Measurements from ENCODE around the gene ANO10. TPM values are rescaled to one million over a fixed set of nuclear protein-coding genes. Genes with fewer than 3 reads are reported as not detected.

The ANO10 gene
- total RNA-seq, 1 experiment from 2014 or later, result 15.0 TPM

DNA sequence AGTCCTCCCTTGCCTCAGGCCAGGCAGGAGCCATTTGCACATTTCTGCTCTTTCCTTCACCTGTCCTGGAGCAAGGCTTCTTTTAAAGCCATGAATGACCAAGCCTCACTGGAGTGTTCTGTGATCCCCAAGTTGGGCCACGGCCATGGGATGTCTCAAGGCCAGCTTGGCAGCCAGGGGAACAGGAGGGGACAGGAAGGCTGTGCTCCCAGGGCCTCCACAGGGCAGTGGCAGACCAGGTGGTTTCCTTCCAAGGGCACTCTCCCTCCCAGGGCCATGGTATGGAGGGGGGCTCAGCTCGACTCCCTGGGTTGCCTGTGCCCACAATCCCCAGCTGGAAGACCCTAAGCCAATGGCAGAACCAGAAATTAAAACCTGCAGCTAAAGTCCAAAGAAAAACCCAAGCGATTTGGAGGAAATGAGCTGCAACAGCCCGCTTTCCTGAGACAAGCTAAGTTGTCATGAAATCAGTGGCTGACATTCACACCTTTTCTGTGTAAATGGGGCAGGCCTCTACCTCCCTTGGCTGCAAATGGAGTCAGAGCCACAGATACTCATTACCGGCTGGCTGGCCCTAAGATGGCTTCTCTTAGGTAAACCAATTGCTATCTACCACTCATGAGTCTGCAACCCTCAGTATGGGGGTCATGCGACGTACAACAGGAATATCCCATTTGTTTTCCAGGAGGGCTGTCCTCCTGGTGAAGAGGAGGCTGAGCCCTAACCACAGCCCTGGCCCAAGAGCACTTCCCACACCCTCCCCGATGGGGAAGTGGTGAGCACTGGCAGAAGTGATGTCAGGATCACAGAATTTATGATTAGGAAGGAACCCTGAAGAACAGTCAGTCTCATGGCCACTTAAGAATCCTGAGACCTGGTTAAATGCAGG is 252.2 kb downstream of the ANO10 start:
- Mint-ChIP-seq H3K4me1 (ENCODE audit: insufficient read depth, unreplicated experiment) (no peaks in the 10 kb centered on the region), H3K36me3 (ENCODE audit: insufficient read depth, unreplicated experiment) (no peaks in the 10 kb centered on the region), H3K27ac (ENCODE audit: low read depth, unreplicated experiment) (no peak overlapping the region), H3K27me3 (ENCODE audit: insufficient read depth, unreplicated experiment) (no peaks in the 10 kb centered on the region), H3K9me3 (ENCODE audit: unreplicated experiment) (no peaks in the 10 kb centered on the region), H3K4me3 (ENCODE audit: unreplicated experiment) (no peak overlapping the region)
- ChIA-PET CTCF (no interaction called here), POLR2A (no interaction called here)
- no TSS peak for BruUV-seq (replicated peaks)
- TF ChIP-seq, protein P1, sequence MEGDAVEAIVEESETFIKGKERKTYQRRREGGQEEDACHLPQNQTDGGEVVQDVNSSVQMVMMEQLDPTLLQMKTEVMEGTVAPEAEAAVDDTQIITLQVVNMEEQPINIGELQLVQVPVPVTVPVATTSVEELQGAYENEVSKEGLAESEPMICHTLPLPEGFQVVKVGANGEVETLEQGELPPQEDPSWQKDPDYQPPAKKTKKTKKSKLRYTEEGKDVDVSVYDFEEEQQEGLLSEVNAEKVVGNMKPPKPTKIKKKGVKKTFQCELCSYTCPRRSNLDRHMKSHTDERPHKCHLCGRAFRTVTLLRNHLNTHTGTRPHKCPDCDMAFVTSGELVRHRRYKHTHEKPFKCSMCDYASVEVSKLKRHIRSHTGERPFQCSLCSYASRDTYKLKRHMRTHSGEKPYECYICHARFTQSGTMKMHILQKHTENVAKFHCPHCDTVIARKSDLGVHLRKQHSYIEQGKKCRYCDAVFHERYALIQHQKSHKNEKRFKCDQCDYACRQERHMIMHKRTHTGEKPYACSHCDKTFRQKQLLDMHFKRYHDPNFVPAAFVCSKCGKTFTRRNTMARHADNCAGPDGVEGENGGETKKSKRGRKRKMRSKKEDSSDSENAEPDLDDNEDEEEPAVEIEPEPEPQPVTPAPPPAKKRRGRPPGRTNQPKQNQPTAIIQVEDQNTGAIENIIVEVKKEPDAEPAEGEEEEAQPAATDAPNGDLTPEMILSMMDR (IDR thresholded peaks at IDR 0.05; ENCODE audit: unreplicated experiment), result no peak
- no peak for DNase-seq (ENCODE audit: unreplicated experiment)
- intact Hi-C loops (cut with micrococcal nuclease), result loop anchor here (10.0 kb wide), 1 partner anchor 125 kb away; no protein-coding TSS in a partner anchor

DNA sequence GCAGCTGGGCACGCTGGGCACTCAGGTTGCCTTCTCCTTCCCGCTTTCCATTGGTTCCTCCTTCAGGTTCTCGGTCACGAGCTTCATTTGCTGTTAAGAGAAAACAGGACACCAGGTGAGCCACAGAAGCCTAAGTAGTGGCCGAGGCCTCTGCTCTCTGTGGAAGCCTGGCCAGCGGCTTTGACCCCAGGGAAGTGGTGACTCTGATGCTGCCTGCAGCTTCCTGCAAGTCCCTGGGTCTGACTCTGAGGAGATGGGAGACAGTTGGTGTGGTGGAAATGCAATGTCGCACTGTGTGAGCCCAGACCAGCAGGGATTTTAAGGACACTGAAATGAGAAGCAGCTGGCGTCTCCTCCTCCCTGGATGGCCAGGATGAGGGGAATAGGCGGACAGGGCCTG is 254.9 kb downstream of the ANO10 start:
- Mint-ChIP-seq H3K27ac (ENCODE audit: low read depth, unreplicated experiment) (no peak overlapping the region), H3K4me1 (ENCODE audit: insufficient read depth, unreplicated experiment) (no peaks in the 10 kb centered on the region), H3K9me3 (ENCODE audit: unreplicated experiment) (no peaks in the 10 kb centered on the region), H3K27me3 (ENCODE audit: insufficient read depth, unreplicated experiment) (no peaks in the 10 kb centered on the region), H3K4me3 (ENCODE audit: unreplicated experiment) (no peak overlapping the region), H3K36me3 (ENCODE audit: insufficient read depth, unreplicated experiment) (no peaks in the 10 kb centered on the region)
- ChIA-PET CTCF (no interaction called here), POLR2A (no interaction called here)
- BruUV-seq (replicated peaks), result no TSS peak
- no peak for DNase-seq (ENCODE audit: unreplicated experiment)
- intact Hi-C loops (cut with micrococcal nuclease), result no loop called here
- TF ChIP-seq, protein P1 (IDR thresholded peaks at IDR 0.05; ENCODE audit: unreplicated experiment), result no peak

DNA sequence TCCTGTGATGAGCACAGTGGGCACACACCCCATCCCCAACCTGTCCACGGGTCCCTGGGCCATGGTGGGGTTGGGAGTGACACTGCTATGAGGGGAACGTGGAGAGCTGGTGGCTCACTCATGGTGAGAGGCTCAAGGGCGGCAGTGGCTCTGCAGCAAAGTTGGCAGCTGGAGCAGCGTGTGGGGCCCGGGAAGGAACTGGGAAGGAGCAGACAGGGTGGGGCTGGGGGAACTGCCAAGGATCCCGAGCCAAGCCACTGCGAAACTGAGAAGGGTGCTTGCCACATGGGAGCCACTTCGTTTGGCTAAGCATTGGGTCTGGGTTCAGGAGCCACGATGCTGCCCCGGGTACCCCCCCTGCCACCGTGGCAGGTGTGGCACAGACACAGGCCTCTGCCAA is 255.3 kb downstream of the ANO10 start:
- intact Hi-C loops (cut with micrococcal nuclease), result no loop called here
- POLR2A ChIA-PET, result no interaction called here
- Mint-ChIP-seq H3K9me3 (ENCODE audit: unreplicated experiment) (no peaks in the 10 kb centered on the region), H3K27me3 (ENCODE audit: insufficient read depth, unreplicated experiment) (no peaks in the 10 kb centered on the region), H3K36me3 (ENCODE audit: insufficient read depth, unreplicated experiment) (no peaks in the 10 kb centered on the region), H3K4me1 (ENCODE audit: insufficient read depth, unreplicated experiment) (no peaks in the 10 kb centered on the region), H3K4me3 (ENCODE audit: unreplicated experiment) (no peak overlapping the region), H3K27ac (ENCODE audit: low read depth, unreplicated experiment) (no peak overlapping the region)
- DNase-seq (ENCODE audit: unreplicated experiment), result no peak
- TF ChIP-seq, protein P1 (IDR thresholded peaks at IDR 0.05; ENCODE audit: unreplicated experiment), result no peak
- CTCF ChIA-PET, result interaction anchor here (1.1 kb wide), 1 partner anchor 403 kb away, joined by 3 read pairs; no protein-coding TSS in a partner anchor
- BruUV-seq (replicated peaks), result no TSS peak

DNA sequence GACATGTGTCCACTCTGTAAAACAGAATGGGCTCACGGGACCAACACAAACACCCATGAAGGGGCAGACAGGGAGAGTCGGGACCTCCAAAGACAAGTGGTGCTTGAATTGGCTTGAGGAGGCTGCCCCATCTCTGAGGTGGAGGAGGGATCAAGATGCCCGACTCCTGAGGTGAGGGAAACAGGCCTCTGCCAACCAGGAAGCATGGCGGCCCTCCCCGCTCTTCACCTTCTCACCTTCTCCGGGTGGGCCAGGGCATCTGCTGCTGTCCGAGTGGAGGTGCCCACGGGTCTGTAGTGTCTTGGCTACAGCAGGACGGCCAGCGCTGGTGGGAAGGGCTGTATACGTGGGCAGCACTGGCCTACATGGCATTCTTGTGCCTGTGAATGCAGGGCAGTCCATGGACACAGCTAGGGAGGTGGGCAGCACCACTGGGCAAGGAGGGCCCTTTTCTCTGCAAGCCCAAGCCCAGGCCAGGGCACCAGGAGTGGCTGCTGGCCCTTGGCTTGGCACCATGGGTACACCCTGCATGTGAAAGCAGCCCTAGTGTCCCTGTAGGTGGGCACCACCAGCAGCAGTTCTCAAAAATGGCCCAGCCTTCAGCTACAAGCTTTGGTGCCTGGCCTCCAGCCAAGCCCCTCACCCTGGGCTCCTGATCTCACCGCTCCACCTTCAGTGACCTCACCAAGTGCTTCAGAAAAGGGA is 256.1 kb downstream of the ANO10 start:
- no peaks in the 10 kb centered on the region for H3K4me1 Mint-ChIP-seq (ENCODE audit: insufficient read depth, unreplicated experiment)
- H3K9me3 Mint-ChIP-seq (ENCODE audit: unreplicated experiment), result no peaks in the 10 kb centered on the region
- no peak overlapping the region for H3K27ac Mint-ChIP-seq (ENCODE audit: low read depth, unreplicated experiment)
- intact Hi-C loops (cut with micrococcal nuclease), result no loop called here
- no peak overlapping the region for H3K4me3 Mint-ChIP-seq (ENCODE audit: unreplicated experiment)
- BruUV-seq (replicated peaks), result no TSS peak
- ChIA-PET POLR2A (no interaction called here), CTCF (interaction anchor here (0.6 to 1.1 kb wide), 2 partner anchors 403 to 405 kb away, joined by 3 read pairs; no protein-coding TSS in a partner anchor)
- H3K27me3 Mint-ChIP-seq (ENCODE audit: insufficient read depth, unreplicated experiment), result no peaks in the 10 kb centered on the region
- TF ChIP-seq, protein P1 (IDR thresholded peaks at IDR 0.05; ENCODE audit: unreplicated experiment), result no peak
- H3K36me3 Mint-ChIP-seq (ENCODE audit: insufficient read depth, unreplicated experiment), result no peaks in the 10 kb centered on the region
- DNase-seq (ENCODE audit: unreplicated experiment), result no peak

Measured in MCF 10A (cell line).